Rectal smooth muscle tissue (tissue), 1 donor: ENCODE results near the gene PROKR2.

ENCODE experiments used
- H3K27ac ChIP-seq: one replicate; pipeline ENCODE4 v1.7.0; 2013; ENCODE audit warnings: low read depth, low read length, inconsistent platforms
- H3K27me3 ChIP-seq: one replicate; pipeline ENCODE4 v1.7.0; 2013; ENCODE audit warnings: low read length; ENCODE audit not compliant: control insufficient read depth, insufficient read depth
- H3K36me3 ChIP-seq: one replicate; pipeline ENCODE4 v1.7.0; 2013; ENCODE audit warnings: low read length; ENCODE audit not compliant: control insufficient read depth, insufficient read depth
- H3K4me1 ChIP-seq: one replicate; pipeline ENCODE4 v1.7.0; 2013; ENCODE audit warnings: low read length; ENCODE audit not compliant: control insufficient read depth, insufficient read depth
- H3K4me3 ChIP-seq: one replicate; pipeline ENCODE4 v1.7.0; 2013; ENCODE audit warnings: low read length
- H3K9ac ChIP-seq: one replicate; pipeline ENCODE4 v1.7.0; 2013; ENCODE audit warnings: low read length

PROKR2 gene

DNA sequence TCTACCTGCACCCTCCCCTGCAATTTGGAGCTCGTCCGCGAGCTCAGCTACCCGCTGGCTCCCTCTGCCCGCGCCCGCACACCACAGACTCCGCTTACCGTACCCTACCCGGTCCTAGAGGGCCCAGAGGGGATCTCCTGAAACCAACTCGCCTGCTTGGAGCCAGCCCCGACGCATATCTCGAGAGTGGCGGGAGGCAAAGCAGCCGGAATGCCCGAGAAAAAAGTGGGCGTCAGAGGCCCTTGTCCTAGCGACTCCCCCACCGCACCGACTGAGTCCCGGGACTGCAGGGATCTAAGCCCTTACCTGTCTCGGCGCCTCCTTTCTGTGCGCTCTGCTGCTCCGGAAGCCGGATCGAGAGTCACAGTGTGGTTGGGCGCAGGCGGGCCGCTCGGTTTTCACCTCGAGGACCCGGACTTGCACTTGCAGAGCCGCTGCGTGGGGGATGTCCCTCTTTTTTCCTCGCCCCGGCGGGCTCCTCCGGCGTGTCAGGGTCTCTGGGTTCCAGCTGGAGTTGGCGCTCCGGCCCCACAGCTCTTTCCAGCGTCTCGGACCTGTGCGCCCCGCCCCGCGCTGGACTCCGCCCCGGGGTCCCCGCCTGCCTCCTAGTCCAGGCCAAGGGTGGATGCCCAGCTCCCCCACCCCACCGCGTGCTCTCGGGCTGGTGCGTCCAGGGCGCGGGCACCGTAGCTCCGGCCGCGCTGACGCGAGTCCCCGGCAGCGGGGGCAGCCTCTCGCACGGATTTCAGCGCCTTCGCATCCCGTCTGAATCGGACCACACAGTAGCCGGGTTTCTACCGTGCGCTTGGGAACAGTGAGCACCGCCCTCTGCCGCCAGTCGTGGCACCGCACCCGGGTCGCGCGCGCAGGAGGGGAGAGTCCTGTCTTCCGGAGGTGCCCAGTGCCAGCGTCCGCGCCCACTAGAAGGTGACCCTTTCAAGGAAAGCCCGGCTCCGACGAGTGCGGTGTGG, at the start of gene PROKR2:
TSS of gene PROKR2 (minus strand) at position 767 of the 971 bp plus-strand sequence. CDS start 2,585 bp downstream, outside the sequence.
- Histone ChIP-seq H3K36me3 (no peaks in the 10 kb centered on the region), H3K27me3 (no peaks in the 10 kb centered on the region), H3K27ac (no peak within 1 kb of the TSS), H3K9ac (no peak within 1 kb of the TSS), H3K4me3 (no peak within 1 kb of the TSS), H3K4me1 (no peaks in the 10 kb centered on the region)

DNA sequence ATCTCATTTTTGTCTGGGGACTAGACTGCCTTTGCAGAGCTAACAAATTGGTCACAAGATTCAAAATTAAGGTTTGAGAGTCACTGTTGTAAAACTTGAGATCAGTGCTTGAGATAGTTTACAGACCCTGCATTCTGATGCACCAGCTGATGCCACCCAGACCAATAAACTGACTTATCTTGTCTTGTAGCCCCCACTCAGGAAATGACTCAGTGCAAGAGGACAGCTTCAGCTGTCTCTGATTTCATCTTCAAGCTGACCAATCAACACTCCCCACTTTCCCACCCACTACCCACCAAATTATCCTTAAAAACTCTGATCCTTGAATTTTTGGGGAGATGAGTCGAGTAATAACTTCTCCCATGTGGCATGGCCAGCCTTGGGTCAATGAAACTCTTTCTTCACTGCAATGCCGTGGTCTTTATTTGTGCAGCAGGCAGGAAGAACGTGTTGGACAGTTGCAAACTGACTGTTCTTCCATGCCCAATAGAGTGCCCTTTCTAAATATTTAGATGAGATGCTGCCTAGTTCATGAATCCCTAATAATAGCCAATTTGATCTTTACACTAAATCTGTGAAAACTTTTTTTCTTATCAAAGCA, 48.3 kb upstream of the PROKR2 start:
- Histone ChIP-seq H3K4me1 (no peaks in the 10 kb centered on the region), H3K27ac (no peak overlapping the region), H3K9ac (no peak overlapping the region), H3K27me3 (no peaks in the 10 kb centered on the region), H3K4me3 (no peak overlapping the region), H3K36me3 (no peaks in the 10 kb centered on the region)

DNA sequence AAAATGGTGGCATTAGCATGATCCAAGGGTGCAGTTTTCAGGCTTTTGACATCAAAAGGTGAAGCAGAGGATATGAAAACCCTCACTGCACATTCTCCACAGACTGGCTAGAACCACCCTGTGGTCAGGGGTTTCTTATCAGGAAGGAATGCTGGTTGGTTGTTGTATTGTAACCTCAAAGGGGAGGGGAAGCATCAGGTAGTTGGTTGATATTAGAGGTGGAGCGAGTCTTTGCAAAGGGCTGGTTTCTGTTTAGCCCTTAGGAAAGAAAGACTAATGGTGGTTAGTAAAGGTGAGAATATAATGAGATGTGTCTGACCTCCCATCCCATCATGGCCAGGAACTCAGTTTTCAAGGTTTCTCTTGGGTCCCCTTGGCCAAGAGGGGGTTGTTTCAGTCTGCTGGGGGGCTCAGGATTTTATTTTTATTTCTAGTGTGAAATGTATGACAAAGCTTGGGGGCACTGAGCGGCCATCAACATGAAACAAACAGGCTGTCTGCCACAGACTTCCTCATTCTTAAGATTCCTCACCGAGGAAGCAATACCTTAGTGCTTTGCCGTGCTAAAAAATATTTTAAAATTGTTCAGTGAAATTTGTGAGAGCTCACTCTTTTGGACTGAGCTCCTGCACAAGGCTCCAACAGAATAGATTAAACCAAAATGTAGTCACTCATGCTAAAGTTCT, 47.5 kb upstream of the PROKR2 start:
- H3K27ac ChIP-seq, result no peak overlapping the region
- no peaks in the 10 kb centered on the region for H3K36me3 ChIP-seq
- H3K4me1 ChIP-seq, result no peaks in the 10 kb centered on the region
- H3K4me3 ChIP-seq, result no peak overlapping the region
- no peak overlapping the region for H3K9ac ChIP-seq
- H3K27me3 ChIP-seq, result no peaks in the 10 kb centered on the region

DNA sequence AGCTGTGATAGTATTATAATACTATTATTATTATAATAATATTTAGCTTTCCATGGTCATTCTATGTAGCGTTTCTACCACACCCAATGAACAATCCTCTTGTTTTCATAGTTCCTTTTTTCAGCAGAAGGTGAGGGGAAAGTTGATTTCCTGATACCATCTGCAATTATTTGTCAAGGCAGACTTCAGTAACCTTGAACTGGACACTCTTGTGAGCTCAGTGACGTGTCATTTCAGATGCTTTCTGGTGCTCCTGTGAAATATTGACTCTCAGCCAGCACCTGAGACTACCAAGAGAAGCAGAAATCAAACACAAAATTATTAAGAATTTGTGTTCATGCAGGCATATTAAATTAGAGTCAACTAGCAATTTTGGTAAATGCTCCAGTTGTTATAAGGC, 46.0 kb upstream of the PROKR2 start:
- H3K27me3 ChIP-seq, result no peaks in the 10 kb centered on the region
- no peaks in the 10 kb centered on the region for H3K4me1 ChIP-seq
- H3K36me3 ChIP-seq, result no peaks in the 10 kb centered on the region
- no peak overlapping the region for H3K27ac ChIP-seq
- no peak overlapping the region for H3K9ac ChIP-seq
- H3K4me3 ChIP-seq, result no peak overlapping the region

DNA sequence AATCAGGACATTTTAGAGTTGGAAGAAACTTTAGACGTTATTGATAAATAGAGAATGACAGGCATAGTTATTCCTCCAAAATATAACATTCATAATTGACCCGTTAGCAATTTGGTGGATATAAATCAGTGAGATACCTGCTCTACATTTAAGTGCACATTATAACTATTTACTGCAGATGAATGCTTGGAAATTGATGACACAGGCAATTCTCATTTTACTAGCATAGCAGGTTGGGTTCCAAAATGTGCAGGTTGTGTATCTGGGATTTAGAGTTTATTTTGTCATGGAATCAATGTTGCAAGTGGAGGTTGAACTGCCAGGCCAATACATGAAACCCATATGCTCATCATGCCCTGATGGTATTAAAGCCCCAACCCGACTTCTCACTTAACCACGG, 44.4 kb upstream of the PROKR2 start:
- no peaks in the 10 kb centered on the region for H3K36me3 ChIP-seq
- no peak overlapping the region for H3K9ac ChIP-seq
- H3K4me1 ChIP-seq, result no peaks in the 10 kb centered on the region
- no peak overlapping the region for H3K4me3 ChIP-seq
- H3K27me3 ChIP-seq, result no peaks in the 10 kb centered on the region
- no peak overlapping the region for H3K27ac ChIP-seq

DNA sequence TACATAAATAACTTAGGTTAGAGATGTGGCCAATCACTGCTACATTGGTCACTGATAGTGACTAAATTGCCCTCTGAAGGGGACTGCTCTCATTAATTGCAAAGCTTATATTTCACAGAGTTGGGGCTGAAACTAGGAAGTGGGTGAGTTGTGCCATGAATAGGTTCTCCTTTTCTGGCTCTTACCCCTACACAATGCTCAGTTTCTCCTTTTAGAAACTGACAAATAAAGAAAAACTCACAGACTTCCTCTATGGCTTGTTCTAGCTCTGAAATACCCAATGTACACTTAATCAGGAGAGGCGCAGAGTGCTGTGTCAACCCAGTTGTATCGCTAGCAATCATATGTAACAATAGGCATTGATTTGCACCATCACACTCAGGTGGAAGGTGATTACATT, 41.2 kb upstream of the PROKR2 start:
- H3K27ac ChIP-seq, result no peak overlapping the region

DNA sequence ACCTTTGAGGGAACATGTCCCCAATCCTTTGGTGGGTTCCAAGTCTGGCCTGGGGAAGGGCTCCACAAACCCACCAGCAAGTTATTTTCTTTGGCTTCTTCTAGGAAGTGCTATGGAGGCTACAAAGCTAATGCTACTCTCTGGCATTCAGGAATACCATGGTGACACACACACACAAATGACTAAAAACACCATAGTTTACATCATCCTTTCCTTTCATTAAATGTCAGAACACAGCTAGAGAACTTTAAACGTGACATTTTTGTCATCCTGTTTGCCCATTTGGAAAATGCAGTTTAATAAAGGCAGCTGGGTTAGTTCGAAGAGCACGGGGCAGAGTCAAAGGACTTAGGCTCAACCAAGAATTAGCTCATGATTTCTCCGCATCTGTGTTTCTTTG, 40.2 kb upstream of the PROKR2 start:
- Histone ChIP-seq H3K27ac (no peak overlapping the region), H3K4me3 (no peak overlapping the region), H3K27me3 (no peaks in the 10 kb centered on the region)

More for the DNA sequence above, 41.2 kb upstream of the PROKR2 start:
- no peaks in the 10 kb centered on the region for H3K36me3 ChIP-seq
- no peaks in the 10 kb centered on the region for H3K27me3 ChIP-seq
- H3K4me1 ChIP-seq, result no peaks in the 10 kb centered on the region
- H3K4me3 ChIP-seq, result no peak overlapping the region
- H3K9ac ChIP-seq, result no peak overlapping the region

DNA sequence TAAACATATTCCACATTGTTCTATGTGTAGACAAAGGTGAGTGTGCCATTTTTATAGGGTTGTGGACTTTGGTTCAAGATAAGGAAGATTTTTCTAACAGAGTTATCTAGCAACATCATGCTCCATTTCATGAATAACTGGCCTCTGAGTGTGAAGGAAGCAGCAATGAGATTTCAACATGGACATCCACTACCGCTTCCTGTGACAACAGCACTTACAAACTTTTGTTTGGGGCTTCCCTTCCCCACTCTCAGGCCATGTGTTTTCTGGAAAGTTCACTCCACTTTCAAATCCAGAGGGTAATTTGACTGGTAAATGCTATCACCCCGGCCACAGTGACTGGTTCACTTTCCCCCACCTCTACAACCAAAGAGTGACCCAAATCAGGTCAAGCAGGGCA, 38.1 kb upstream of the PROKR2 start:
- Histone ChIP-seq H3K4me3 (no peak overlapping the region), H3K36me3 (no peaks in the 10 kb centered on the region), H3K9ac (no peak overlapping the region), H3K27me3 (no peaks in the 10 kb centered on the region), H3K4me1 (no peaks in the 10 kb centered on the region), H3K27ac (no peak overlapping the region)

More for the DNA sequence above, 40.2 kb upstream of the PROKR2 start:
- H3K9ac ChIP-seq, result no peak overlapping the region
- no peaks in the 10 kb centered on the region for H3K4me1 ChIP-seq
- H3K36me3 ChIP-seq, result no peaks in the 10 kb centered on the region

DNA sequence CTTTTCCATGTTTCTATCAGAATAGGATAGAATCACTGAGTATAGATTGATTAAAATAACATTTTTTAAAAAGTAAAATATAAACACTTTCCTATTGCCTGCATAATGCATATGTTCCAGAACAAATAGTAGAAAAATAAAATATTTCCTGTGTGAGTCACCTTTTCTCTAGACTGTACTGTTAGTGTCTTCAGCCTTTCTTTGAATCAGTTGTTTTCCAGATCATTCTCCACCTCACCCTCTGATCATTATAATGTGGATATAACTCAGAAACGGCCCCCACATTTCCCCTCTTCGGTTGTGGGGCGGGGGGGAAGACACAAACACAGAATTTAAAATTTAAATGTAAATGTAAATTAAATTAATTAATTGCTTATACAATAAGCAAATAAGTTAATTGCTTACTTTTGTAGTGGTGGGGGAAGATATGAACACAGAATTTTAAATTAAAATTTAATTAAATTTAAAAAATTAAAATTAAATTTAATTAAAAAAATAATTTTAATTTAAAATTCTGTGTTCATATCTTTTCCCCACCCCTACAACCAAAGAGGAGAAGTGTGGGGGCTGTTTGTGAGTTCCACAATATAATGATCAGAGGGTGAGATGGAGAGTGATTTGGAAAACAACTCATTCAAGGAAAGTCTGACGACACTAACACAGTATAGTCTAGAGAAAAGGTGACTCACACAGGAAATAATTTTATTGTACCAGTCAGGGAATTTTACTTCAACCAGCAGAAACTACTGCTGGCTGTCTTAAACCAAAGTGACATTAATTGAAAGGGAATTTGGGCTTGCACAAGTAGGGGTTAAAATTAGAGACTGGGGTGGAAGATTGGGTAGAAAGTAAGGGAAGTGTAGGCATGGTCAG, 37.1 kb upstream of the PROKR2 start:
- Histone ChIP-seq H3K9ac (no peak overlapping the region), H3K27ac (no peak overlapping the region), H3K4me3 (no peak overlapping the region), H3K36me3 (no peaks in the 10 kb centered on the region), H3K27me3 (no peaks in the 10 kb centered on the region), H3K4me1 (no peaks in the 10 kb centered on the region)

DNA sequence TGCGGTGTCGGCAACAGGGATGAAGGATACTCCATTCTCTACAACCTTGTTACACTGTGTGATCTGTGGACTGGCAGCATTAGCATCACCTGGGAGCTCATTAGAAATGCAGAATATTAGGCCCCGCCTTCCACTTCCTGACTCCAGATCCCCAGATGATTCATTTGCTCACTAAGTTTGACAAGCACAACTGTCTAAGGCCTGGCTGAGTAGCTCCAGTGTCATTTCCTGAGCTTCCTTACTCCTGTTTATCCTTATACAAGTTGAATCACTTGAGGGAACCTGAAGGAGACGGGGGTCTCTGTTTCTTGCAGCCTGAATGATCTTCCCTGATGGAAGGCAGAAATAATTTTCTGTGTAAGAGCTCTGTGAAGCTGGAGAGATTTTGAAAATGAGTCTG, 32.7 kb upstream of the PROKR2 start:
- Histone ChIP-seq H3K36me3 (no peaks in the 10 kb centered on the region), H3K27ac (no peak overlapping the region), H3K4me3 (no peak overlapping the region), H3K27me3 (no peaks in the 10 kb centered on the region), H3K4me1 (no peaks in the 10 kb centered on the region), H3K9ac (no peak overlapping the region)

DNA sequence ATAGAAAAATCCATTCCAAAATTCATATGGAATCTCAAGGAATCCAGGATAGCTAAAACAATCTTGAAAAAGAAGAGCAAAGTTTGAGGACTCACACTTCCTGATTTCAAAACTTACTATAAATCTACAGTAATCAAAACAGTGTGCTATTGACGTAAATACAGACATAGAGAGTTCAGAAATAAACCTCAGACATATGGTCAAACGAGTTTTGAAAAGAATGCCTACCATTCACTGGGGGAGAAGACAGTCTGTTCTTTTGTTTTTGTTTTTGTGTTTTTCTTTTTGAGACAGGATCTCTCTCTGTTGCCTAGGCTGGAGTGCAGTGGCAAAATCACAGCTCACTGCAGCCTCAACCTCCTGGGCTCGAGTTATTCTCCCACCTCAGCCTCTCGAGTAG, 25.3 kb upstream of the PROKR2 start:
- no peak overlapping the region for H3K9ac ChIP-seq
- H3K27ac ChIP-seq, result no peak overlapping the region
- H3K4me3 ChIP-seq, result no peak overlapping the region
- no peaks in the 10 kb centered on the region for H3K27me3 ChIP-seq
- H3K36me3 ChIP-seq, result no peaks in the 10 kb centered on the region
- H3K4me1 ChIP-seq, result no peaks in the 10 kb centered on the region

DNA sequence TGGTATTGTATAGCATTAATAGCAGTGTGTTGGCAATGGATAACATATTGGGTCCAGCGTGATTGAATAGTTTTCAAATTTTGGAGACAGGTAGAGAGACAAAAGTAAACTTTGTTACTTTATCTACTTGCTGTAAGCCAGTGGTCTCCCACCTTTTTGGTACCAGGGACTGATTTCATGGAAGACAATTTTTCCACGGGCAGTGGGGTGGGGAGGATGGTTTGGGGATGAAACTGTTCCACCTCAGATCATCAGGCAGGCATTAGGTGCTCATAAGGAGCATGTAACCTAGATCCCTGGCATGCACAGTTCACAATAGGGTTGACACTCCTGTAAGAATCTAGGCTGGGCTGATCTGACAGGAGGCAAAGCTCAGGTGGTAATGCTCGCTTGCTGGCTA, 14.6 kb upstream of the PROKR2 start:
- H3K36me3 ChIP-seq, result no peaks in the 10 kb centered on the region
- no peak overlapping the region for H3K9ac ChIP-seq
- no peaks in the 10 kb centered on the region for H3K4me1 ChIP-seq
- no peak overlapping the region for H3K27ac ChIP-seq
- no peak overlapping the region for H3K4me3 ChIP-seq
- H3K27me3 ChIP-seq, result no peaks in the 10 kb centered on the region
